Heart right ventricle (tissue), 16 donors: ENCODE data around the gene IER3IP1. TPM values are rescaled to one million over a fixed set of nuclear protein-coding genes. Genes with fewer than 3 reads are reported as not detected.
"Not testable (repeated sequence)": the region's sequence is repeated elsewhere in the genome, so short reads cannot be mapped to it uniquely, and the experiment has no call there.

ENCODE experiments used
- ATAC-seq, 8 donors: fragments of 200-7000 bp; cut with Tn5 transposase; one replicate each; pipeline ENCODE4 v1.9.1; 2020; ENCODE audit warnings: mild to moderate bottlenecking in 8 of 8, moderate library complexity in 8 of 8, moderate number of reproducible peaks in 1 of 8
- DNase-seq, 2 donors: peaks; one replicate each; pipeline ENCODE4 v3.0.0-alpha.2; 2020
- H3K27ac ChIP-seq, 10 donors: fragments of 200-600 bp; sonication (generic) in 2 of 10; one replicate each; pipeline versions ENCODE4 v1.5.0 to v1.8.0; 2020 to 2022; ENCODE audit warnings: mild to moderate bottlenecking in 3 of 10
- H3K27me3 ChIP-seq, 7 donors: fragments of 200-600 bp; one replicate each; pipeline ENCODE4 v1.8.0; 2021 to 2022; ENCODE audit warnings: mild to moderate bottlenecking in 2 of 7
- H3K36me3 ChIP-seq, 9 donors: fragments of 200-600 bp; sonication (generic) in 1 of 9; one replicate each; pipeline versions ENCODE4 v1.5.0 to v1.8.0; 2020 to 2022; ENCODE audit warnings: mild to moderate bottlenecking in 2 of 9
- H3K4me1 ChIP-seq, 9 donors: fragments of 200-600 bp; sonication (generic) in 1 of 9; one replicate each; pipeline versions ENCODE4 v1.5.0 to v1.8.0; 2020 to 2022; ENCODE audit warnings: mild to moderate bottlenecking in 4 of 9
- H3K4me3 ChIP-seq, 10 donors: fragments of 200-600 bp; sonication (generic) in 2 of 10; one replicate each; pipeline versions ENCODE4 v1.5.0 to v1.8.0; 2020 to 2022; ENCODE audit warnings: mild to moderate bottlenecking in 7 of 10, moderate library complexity in 2 of 10
- H3K9me3 ChIP-seq, 11 donors: fragments of 200-600 bp in 10 of 11; sonication (generic) in 2 of 11; one replicate each; pipeline versions ENCODE4 v1.5.0 to v1.8.0; 2013 to 2022; ENCODE audit warnings: mild to moderate bottlenecking in 2 of 11, control low read depth in 1 of 11, moderate library complexity in 1 of 11
- WGBS, 2 donors: extraction: QIAGEN DNeasy Blood & Tissue Kit; methylation state at CpG; one replicate each; pipeline ENCODE4 v1.1.7; 2013; ENCODE audit warnings: inconsistent platforms in 1 of 2; 5-methylcytosine and 5-hydroxymethylcytosine counted together
- intact Hi-C, 10 donors: fragments of 100-400 bp; cut with DNase I; formaldehyde crosslinking; loops; one replicate each; pipeline versions ENCODE4 v1.11.1 to v1.14.2; 2022
- polyA plus RNA-seq, 2 donors: library from polyadenylated mRNA; stranded (reverse); fragments of 200-250 nt; gene quantifications; one replicate each; pipeline ENCODE4 v1.2.3, GENCODE V29; 2013
- total RNA-seq, 10 donors: library from RNA; stranded (reverse); fragmentation: NEBNext Ultra II Directional in 3 of 10; extraction: Animal tissue kit (Norgen Biotek cat#: 25700) in 3 of 10; gene quantifications; one replicate each; pipeline versions ENCODE4 v1.2.1 to v1.2.4, GENCODE V29; 2021 to 2023
- TF ChIP-seq, protein P1 (sequence below), 9 donors: fragments of 200-600 bp; sonication (generic) in 2 of 9; IDR thresholded peaks; one replicate each; pipeline versions ENCODE4 v1.5.0 to v1.8.0; 2021 to 2022; ENCODE audit warnings: antibody characterized with exemption in 9 of 9, mild to moderate bottlenecking in 5 of 9, moderate library complexity in 1 of 9
- donor health status: Arrhythmogenic right ventricular cardiomyopathy.
- donor health status: ischemic (EF 13 %, LVEDD 7.1; RV severe dilation, severe dysfunction).
- donor health status: healthy with polysubstance abuse.
- donor health status: DM: no; HTN: yes; CAD: no.
- donor health status: DM: no; HTN: no; CAD: no.
- donor health status: ischemic (EF 25% LVEDD 6.9; RV normal size, moderate dysfunction).
- donor health status: ischemic (EF 25% LVEDD 5.7; RV mildly dilated, moderate dysfunction).
- donor health status: healthy.
- donor health status: DM: yes; HTN: yes; CAD: no.
- donor health status: Ischemic cardiomyopathy.
- donor health status: ischemic (EF 35%, LVEDD 5.7; RV mildly dilated, moderate dysfunction).
- donor health status: nonischemic (EF 11% LVEDD 7.7; RV severe dilation, severe dysfunction).
- donor health status: DM: yes; HTN: yes; CAD: no.
- donor health status: PGD.
- donor health status: ischemic (EF 29% LVEDD 5.4; RV normal size, mild dysfunction).
- donor health status: nonischemic (EF 23%, LVEDD 6.1; RV moderate dilation, normal function).

The IER3IP1 gene
- total and polyA plus RNA-seq, 12 donors: 8.5 to 18.0 (median 10.3) TPM

- ATAC-seq (no peak), DNase-seq (no peak)
- peaks cover 0 to 44% (median 14%) of the 10 kb centered on the region in 7 donors for H3K27me3 ChIP-seq
- no peaks in the 10 kb centered on the region for H3K36me3 ChIP-seq
- H3K27ac ChIP-seq: no peak overlapping the region
- no peaks in the 10 kb centered on the region for H3K9me3 ChIP-seq
- H3K4me3 ChIP-seq: no peak overlapping the region
- WGBS, 2 donors: 93 to 97% methylated on average over 2 of the region's 2 CpGs
- H3K4me1 ChIP-seq: no peaks in the 10 kb centered on the region
- intact Hi-C loops: no loop called here
- TF ChIP-seq, protein P1, sequence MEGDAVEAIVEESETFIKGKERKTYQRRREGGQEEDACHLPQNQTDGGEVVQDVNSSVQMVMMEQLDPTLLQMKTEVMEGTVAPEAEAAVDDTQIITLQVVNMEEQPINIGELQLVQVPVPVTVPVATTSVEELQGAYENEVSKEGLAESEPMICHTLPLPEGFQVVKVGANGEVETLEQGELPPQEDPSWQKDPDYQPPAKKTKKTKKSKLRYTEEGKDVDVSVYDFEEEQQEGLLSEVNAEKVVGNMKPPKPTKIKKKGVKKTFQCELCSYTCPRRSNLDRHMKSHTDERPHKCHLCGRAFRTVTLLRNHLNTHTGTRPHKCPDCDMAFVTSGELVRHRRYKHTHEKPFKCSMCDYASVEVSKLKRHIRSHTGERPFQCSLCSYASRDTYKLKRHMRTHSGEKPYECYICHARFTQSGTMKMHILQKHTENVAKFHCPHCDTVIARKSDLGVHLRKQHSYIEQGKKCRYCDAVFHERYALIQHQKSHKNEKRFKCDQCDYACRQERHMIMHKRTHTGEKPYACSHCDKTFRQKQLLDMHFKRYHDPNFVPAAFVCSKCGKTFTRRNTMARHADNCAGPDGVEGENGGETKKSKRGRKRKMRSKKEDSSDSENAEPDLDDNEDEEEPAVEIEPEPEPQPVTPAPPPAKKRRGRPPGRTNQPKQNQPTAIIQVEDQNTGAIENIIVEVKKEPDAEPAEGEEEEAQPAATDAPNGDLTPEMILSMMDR (IDR thresholded peaks at IDR 0.05): no peak
Measured at GRCh38 chr18:47191961-47192360, 15.8 kb upstream of the IER3IP1 start.

DNA sequence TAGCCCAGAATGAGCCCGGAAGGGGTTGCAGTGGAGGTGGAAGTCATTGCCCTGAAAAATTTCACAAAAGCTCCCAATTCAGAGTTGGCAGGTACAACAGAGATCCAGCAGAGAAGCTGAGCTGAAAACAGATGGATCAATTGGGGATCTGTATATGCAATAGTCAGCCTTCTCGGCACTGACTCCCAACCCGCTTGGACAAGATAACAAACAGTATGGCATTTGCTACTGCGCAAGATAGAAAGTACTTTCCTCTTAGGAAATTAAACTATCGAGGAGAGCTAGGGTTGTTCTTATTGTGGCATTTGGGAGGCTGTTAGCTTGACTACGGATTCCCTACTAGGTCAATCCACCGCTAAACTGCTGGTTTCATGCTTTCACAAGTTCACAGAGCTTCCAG is 11.6 kb upstream of the IER3IP1 start:
- ATAC-seq (no peak), DNase-seq (no peak)
- Histone ChIP-seq H3K4me3 (no peak overlapping the region), H3K4me1 (no peaks in the 10 kb centered on the region), H3K36me3 (no peaks in the 10 kb centered on the region), H3K27ac (no peak overlapping the region), H3K27me3 (peaks cover 0 to 19% (median 4%) of the 10 kb centered on the region in 7 donors), H3K9me3 (peaks cover 0 to 7% (median 0%) of the 10 kb centered on the region in 11 donors)
- WGBS, 2 donors: 76 to 86% methylated on average over 7 of the region's 7 CpGs
- TF ChIP-seq, protein P1 (IDR thresholded peaks at IDR 0.05): no peak
- intact Hi-C loops: no loop called here

DNA sequence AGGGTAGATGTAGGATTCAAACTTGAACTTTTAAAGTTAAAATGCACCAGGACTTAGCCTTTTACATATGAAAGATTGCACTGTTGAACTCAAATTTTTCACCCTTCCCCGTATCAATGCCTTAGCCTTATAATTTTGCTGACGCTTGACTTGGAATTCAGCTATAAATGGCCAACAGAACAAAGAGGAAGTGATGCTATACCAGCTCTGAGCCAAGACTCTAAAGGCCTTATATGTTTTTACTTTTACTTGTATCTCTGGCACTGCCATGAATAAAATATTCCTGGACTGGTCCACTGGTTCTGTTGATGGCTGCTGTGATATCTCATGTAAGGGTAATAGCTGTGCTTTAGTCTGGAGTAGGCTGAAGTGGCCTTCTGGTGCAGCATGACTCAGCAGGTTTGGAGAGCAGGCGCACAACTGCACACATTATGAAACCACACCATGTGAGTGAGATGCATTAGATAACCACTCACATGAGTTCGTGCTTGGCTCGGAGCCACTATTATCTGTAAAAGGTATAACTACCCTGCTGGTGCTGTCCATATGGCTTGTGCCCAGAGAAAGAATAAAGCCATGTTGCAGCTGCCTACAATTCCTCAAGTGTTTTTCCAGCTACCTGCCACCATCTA is 8.4 kb upstream of the IER3IP1 start:
- peaks cover 0 to 19% (median 4%) of the 10 kb centered on the region in 7 donors for H3K27me3 ChIP-seq
- no peaks in the 10 kb centered on the region for H3K4me1 ChIP-seq
- intact Hi-C loops: no loop called here
- no peaks in the 10 kb centered on the region for H3K36me3 ChIP-seq
- WGBS, 2 donors: 85 to 92% methylated on average over 5 of the region's 5 CpGs
- H3K27ac ChIP-seq: no peak overlapping the region
- no peak for ATAC-seq
- peaks cover 0 to 7% (median 0%) of the 10 kb centered on the region in 11 donors for H3K9me3 ChIP-seq
- TF ChIP-seq, protein P1 (IDR thresholded peaks at IDR 0.05): no peak
- no peak for DNase-seq
- no peak overlapping the region for H3K4me3 ChIP-seq

DNA sequence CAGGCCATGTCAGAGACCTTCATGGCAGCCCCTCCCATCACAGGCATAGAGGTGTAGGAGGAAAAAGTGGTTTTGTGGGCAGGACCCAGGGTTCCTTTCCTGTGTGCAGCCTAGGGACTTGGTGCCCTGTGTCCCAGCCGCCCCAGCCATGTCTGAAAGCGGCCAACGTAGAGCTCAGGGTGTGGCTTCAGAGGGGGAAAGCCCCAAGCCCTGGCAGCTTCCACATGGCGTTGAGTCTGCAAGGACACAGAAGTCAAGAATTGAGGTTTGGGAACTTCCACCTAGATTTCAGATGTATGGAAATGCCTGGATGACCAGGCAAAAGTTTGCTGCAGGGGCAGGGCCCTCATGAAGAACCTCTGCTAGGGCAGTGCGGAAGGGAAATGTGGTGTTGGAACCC is 6.0 kb upstream of the IER3IP1 start:
- H3K9me3 ChIP-seq, ATAC-seq, intact Hi-C loops, H3K27ac ChIP-seq, H3K36me3 ChIP-seq, H3K4me3 ChIP-seq, H3K4me1 ChIP-seq, H3K27me3 ChIP-seq, DNase-seq: not testable (repeated sequence)
- WGBS, 2 donors: 87 to 88% methylated on average over 5 of the region's 5 CpGs

DNA sequence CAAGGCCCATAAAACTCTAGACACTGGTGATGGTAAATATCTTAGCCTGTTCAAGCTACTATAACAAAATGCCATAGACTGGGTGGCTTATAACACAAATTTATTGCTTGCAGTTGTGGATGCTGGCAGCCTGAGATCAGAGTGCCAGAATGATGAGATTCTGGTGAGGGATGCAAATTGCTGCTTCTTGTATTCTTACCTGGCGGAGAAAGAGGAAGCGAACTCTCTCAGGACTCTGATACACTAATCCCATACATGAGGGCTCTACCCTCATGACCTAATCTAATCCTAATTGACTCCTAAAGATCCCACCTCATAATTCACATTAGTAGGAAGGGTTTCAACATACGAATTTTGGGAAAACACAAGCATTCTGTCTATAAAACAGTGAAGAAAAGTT is 4.6 kb upstream of the IER3IP1 start:
- no peak overlapping the region for H3K27ac ChIP-seq
- peaks cover 0 to 6% (median 0%) of the 10 kb centered on the region in 9 donors for H3K4me1 ChIP-seq
- H3K9me3 ChIP-seq: peaks cover 0 to 7% (median 0%) of the 10 kb centered on the region in 11 donors
- no peaks in the 10 kb centered on the region for H3K36me3 ChIP-seq
- no peaks in the 10 kb centered on the region for H3K27me3 ChIP-seq
- intact Hi-C loops: no loop called here
- ATAC-seq (no peak), DNase-seq (no peak)
- WGBS, 2 donors: 74 to 78% methylated on average over 3 of the region's 3 CpGs
- TF ChIP-seq, protein P1 (IDR thresholded peaks at IDR 0.05): no peak
- no peak overlapping the region for H3K4me3 ChIP-seq
